Endometrium (tissue), 2 donors: ENCODE measurements around the gene GABRG3.

Experiments used
- FAIRE-seq: peaks from 2 replicates; lab custom pipeline; 2012; peaks lifted over from hg19 to GRCh38; lab: Jason Lieb, UNC
- donor health status: control.
- donor health status: control.

Gene GABRG3

DNA sequence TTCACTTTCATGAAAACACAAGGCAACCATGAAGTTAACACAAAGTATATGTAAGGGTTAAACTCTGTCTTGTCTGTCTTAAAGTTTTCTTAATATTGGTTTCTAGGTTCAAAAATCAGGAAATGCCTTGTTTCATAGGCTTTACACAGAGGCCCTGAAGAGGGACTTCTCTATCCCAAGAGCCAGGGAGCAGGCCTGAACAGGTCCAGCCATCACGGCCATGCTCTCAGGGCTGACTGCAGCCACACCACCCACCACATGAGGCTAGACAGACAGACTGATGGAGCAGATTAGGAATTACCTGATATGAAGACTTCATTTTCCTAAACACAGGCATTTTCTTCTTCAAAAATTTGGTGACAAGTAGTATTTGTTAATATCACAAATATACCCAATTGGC is 502.9 kb downstream of the GABRG3 start:
- no peak for FAIRE-seq

DNA sequence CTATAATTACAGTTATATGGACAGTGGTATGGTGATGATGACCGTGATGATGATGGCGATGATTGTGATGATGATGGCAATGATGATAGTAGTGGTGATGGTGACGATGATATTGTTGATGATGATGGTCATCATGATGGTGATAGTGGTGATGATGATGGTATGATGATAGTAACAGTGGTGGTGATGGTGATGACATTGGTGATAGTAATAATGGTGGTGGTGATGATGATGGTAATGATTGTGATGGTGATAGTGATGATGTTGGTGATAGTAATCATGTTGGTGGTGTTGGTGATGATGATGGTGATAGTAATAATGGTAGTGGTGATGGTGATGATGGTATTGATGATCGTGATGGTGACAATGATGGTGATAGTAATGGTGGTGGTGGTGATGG is 504.4 kb downstream of the GABRG3 start:
- no peak for FAIRE-seq

DNA sequence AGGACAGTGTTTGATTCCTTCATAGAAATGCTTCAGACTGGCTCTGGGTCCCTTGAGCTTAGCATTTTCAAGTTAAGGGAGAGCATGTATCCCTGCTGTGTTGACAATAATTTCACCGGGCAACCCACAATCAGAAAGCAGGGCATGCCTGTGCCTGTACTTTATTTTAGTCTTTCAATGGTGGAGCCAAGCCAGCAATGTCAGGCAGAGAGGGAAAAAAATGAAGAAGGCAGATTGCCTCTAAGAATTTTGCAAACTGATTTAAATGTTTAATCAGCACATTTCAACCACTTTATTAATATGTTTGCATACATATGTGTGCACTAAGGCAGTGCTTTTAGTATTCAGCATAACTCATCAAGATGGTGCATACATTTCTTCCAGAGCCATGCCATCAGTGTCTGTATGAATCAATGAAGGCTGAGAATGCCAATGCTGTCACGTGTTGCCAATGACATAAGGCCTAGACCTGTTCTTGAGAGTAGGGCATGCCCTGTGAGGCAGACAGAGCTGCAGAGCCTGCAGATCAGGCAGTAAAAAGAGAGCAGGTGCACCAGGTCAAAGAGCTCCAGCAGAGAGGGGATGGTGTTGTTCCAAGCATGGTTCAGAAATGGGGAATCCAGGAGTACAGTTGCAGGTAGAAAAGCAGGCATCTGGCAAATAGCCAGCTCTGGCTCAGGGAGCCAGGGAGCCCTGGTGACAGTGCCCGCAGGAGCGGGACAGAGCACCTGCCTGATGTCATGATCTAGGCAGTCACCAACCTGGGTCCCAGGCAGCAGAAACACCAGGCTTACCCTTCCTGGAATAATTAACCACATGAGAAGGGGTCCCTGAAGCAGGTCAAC is 508.5 kb downstream of the GABRG3 start:
- no peak for FAIRE-seq

DNA sequence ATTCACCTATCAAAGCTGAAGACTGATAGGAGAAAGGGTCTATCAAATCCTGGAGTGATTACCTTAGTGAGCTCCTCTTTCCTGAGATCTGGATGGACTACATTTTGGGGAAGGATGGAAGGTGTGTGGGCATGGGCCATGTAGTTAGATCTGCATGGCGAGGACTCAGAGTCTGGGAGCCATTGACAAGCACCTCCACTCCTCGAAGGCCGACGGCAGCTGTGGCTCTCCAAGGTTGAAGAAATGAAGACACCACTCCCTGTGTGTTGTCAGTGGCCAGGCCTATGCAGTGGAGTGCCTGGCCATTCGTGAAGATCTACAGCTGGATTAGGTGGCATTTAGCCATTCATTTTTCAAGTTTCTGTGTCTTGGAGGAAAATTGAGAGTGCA is 509.2 kb downstream of the GABRG3 start:
- FAIRE-seq = no peak

DNA sequence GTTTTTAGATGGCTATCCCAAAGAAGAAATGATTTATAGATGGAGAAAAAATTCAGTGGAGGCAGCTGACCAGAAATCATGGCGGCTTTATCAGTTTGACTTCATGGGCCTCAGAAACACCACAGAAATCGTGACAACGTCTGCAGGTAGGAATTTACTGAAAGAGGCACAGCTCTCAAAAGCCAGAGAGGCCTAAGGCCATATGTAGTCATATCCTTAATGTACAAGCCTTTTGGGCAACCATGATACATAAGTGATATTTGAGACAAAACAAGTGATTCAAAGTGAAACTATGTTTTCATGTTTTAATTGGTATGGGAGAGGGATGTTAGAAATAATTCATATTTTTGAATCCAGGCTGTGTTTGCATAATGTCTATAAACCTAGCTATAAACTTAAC is 509.7 kb downstream of the GABRG3 start:
- FAIRE-seq = no peak

DNA sequence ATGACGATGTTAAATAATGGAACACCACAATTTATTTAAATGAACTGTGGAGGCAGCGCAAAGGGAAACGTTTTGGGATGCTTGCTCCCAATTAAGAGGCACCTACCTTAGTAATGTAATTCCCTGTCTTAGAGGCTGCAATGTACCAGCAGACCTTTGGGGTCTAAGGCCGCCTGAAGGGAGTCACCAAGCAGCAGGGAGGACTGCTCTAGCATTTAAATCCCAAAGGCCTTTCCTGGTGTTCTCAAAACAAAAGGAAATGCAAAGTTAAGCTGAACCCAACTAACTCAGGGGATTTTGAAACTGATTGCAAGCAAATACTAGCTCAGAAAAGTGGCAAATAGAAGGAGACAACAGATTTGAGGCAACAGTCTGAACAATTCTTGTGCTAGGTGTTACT is 510.8 kb downstream of the GABRG3 start:
- FAIRE-seq = no peak

DNA sequence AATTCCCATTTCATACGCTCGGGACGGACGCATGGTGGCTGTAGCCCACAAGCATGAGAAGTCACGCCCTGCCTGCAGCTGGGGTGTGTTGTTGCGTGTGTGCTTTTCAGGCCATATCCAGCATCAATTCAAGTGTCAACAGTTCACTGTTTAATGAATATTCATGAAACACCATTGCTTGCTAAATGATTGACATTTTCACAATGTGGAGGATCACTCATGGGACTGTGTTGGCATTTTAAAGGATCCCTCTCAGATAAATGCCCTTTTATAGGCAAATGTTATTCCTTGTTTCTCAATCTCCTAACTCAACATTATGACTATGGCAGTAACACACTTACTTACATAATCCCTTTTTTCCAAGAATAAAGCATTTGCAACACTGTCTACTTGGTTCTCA is 511.3 kb downstream of the GABRG3 start:
- FAIRE-seq = no peak

DNA sequence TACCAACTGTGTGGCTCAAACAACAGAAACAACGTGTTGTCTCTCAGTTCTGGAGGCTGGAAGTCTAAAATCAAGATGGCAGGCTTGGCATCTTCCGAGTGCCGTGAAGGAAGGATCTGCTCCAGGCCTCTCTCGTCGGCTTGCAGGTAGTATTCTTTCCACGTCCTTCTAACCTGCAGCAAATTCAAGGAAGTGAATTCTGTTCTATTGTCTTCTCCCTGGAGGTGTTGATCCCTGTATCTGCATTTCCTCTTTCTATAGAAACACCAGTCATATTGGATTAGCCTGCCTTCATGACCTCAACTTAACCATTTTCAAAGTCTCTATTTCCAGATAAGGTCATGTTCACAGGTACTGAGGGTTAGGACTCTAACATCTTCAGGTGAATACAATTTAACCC is 512.1 kb downstream of the GABRG3 start:
- no peak for FAIRE-seq

DNA sequence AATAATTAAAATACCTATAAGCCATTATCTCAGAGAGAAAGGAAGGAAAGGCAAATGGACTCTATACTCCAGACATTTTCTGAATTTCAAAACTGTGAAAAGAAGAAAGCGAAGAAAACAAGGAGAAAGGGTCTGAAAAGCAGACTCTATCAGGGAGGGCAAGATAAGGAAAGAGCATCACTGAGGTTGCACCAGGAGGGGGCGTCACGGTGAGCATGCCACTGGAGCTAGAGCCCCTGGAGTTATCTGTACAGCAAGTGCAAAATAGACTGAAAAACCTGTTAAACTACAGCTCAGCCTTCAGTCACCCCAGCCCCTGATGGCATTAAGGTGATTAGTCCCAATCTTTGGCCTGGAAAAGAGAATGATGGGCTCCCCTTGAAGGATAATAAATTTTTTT is 514.3 kb downstream of the GABRG3 start:
- no peak for FAIRE-seq

DNA sequence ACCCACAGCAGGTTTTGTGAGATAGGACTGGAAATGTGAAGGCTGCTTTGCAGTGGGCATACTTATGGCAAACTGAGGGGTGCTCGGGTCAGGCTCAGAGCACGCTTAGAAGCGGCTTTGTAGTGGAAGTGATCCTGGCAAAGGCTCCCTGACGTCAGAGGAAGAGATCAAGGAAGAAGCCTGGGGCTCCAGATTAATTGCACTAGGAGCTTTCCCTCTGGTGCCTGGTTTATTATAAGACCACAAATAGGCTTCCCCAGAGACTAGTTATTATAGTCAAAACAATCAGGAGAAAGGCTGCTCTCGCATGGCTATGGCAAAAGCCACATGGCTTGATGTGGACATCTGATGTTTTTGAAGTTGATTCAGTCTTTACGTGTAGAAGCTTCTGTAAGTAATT is 515.1 kb downstream of the GABRG3 start:
- FAIRE-seq = no peak

DNA sequence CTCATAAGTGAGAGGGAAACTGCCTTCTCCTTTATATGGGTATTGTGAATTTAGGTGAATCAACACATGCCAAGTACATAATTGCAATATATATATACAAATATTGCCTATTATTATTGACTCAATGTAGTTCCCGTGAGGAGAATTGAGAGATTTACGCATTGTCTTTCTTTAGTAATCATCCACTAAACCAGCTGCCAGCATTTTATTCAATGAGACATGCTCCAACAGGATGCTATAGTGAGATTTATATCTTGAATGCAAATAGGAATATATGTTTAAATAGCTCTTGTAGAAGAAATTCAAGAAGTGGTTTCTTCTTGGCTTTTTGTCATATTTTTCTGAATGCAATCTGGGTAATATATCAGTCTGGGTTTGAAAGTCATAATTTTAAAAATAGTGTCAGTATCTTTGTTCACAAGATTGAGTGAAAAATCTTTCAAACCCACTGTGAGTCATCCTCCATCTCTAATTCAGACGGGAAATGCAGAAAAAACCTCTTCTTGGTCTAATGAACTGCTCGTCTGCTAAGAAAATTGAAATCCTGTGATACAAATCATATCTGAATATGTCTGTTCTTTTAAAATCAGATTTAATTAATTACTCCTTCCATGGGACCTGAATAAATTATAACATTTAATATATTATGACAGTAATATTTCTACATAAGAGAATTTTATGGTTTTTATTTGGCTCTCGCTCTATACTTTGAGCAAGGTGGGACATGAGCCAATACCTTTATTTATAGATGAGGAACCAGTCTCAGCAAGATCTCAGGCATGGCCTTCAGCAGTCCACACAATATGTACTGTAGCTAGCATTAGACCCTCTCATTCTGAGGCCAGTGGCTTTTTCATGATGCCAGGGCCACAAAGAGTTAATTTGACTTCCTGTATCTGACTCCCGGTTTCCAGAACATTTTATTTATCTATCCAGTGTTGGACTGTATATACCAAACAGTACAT is 516.0 kb downstream of the GABRG3 start:
- no peak for FAIRE-seq

DNA sequence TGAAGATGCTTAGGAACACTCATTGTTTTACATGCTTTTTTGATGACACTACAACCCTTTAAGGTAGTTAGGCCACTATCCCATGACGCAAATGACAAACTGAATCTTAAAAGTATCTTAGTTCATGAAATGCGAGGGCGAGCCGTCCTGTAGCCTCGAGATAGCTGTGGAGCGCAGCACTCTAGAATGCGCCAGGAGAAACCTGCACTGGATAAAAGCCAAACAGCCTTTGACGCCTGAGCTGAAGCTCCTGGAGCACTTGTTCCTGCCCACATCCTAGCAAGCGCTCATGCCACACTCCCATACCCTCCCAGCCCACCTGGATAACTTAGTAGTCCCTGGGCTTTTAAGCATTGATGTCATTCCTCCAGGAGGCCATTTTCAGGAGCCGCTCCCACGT is 516.9 kb downstream of the GABRG3 start:
- FAIRE-seq = no peak

DNA sequence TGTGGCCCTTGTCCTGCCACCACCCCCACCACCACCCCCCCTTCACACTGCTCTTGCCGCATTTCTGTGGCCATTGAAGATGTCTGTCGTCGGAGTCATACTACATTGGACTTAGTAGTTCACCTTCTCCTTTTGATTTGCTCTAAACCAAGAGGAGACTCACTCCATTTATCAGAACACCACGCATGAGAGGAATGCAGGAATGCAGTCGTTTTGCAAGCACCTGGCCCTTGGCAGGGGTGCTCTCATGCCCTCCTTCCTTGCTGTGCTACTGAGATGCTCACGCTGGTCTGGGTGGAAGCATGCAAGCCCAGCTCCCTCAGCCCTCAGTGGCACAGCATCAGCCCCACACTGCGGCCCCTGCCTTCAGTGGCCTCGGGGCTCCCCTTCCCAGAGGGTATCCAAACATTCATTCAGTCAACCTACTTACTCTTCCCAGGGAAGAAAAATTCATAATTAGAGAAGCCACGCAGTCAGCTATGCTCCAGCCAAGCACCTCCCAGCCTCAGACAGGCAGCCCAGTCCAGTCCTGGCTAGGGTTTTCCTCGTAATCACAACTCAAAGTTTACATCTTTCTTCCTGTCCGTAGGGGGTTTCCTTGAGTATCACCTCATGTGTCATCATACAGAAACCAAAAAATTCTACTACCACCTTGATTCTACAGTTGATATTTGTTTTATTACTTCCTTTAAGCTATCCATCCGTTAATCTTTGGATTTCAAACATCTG is 520.0 kb downstream of the GABRG3 start:
- no peak for FAIRE-seq

DNA sequence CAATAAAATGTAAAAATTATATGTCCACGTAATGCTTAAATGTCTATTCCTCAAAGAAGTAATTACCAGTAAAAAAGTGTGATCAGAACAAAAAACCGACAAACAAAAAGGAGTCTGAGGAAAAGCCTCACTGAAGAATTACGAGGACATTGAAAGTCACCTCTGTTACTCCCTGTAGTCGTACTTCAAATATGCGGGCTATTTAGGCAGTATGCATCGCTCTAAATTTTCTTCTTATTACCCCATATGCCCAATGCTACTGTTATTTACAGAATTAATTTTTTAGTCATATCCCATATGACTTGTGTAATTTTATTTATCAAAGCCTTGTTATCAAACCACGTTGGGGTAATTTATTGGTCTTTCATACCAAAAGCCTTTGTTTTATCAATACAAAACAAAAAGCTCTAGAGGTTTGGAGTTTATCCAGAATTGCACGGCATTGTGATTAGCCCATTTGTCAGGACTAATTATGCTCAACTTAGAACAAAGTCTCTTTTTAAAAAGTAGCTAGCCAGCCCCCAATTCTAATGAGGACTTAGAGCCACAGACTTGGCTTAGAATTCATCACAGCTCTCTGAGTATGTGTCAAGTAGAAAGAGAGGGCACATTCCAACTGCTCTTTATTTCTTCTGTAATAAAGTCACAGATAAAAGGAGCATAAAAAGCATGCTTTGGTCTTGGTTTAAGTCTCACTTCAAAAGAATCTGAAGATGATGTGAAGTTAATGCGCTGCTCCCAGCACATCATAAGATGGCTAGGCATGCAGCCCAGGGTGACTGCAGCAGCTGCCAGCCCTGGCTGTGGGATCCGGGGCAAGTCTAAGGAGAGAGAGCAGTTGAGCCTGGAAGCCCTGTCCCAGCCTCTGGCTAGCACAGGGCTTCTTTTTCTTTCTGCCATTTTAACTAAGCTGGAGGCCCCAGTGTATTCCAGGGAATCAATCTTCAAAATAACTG is 521.0 kb downstream of the GABRG3 start:
- peak; percentile 79 for FAIRE-seq

DNA sequence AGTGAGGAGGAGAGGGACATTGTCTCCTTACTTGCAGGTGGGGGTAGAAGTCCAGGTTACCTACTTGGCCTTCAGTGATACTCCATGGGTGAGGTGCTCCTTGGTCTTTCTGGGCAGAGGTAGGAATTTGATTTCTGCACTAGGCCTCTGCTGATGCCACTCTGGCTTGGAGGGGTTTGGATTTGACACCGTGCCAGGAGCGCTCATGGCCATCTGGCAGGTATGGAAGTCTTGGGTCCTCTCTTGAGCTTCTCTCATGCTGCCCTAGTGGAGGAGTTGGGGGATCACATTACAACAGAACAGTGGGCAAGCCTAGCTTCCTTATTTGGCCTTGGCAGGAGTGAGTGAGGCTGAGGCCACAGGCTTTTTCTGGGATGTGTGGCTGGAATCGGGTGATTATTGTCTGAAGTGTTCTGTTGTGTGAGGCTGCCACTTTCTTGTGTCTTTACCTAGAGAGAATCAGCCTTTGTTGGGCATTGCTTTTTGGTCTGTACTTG is 525.0 kb downstream of the GABRG3 start:
- no peak for FAIRE-seq

DNA sequence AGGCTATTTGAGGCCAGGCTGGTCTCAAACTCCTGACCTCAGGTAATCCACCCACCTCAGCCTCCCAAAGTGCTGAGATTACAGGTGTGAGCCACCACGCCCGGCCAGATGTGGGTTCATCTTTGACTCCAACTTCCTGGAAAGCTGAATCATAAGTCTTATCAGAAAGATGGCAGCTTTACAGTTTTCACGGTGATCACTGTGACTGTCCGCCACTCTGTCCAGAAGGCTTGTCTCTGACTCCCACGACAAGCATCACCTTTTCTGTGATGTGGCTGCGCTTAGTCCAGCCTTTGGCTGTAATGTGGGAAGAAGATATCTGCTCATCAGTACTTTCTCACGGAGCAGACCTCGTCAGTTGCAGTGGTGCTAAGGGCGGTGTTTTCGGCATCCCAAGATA is 527.7 kb downstream of the GABRG3 start:
- FAIRE-seq = no peak

DNA sequence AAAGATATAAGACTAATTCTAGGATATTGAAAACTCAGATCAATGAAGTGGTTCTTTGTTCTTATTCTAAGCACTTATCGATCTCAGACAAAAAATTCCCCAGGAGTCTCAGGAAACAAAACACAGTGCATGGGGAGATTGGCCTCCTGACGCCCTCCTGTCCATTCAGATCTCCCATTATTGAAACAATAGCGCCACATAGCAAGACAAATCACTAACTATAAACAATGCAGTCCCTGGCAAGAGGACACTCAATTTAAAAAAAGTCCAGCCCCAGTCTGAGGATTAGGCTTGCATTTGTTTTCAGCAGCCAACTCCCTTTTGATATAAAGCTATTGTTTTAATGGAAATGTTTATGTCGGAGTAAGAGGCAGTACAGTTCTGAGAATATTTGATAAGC is 528.2 kb downstream of the GABRG3 start:
- FAIRE-seq = no peak

DNA sequence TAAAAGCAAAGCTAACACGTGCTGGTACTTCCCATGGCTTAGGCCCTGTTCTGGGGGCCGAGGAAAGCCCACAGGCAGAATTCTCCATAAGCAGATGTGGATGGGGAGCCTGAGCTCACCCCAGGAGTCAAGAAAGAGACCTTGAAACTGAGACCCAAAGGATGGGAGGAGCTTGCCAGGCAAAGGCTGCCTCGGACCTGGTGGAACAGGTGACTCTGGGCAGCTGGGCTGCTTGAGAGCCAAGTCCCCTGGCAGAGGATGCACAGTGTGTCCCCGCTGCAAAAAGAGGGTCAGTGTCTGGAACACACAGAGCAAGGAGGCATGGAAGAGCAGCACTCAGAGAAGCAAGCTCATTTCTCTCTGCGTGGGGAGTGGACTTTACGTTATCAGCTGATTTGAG is 528.7 kb downstream of the GABRG3 start:
- no peak for FAIRE-seq

DNA sequence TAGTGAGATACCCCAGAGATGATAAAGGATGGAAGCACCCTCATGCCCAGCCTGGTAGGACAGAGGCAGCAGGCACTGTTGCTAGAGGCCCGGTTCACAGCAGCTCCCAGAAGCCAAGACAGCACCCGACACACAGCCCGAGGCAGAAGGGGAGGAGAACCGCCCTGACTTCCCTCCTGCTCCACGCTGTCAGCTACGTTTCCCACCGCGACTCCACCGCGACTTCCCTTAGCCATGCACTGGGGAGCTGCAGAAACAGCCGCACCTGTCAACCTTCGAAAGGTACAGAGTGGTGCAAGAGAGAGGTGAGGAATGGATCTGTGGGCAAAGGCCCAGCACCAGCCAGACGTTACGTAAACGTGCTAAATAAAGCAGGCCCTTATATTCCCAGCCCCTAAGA is 529.2 kb downstream of the GABRG3 start:
- no peak for FAIRE-seq

DNA sequence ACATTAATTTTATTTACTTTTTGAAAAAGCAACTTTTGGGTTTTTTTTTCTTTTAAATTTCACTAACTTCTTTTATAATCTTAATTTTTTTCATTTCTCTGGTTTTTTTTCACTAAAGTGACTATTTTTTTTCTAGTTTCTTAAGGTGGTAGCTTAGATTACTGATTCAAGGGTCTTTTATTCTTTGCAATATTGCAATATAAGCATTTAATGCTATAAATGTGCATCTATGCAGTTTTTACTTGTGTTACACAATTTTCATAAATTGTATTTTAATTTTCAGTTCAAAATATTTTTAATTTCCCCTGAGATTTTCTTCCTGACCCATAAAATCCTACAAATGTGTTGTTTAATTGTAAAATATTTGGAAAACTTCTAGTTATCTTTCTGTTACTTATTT is 535.8 kb downstream of the GABRG3 start:
- FAIRE-seq = no peak

DNA sequence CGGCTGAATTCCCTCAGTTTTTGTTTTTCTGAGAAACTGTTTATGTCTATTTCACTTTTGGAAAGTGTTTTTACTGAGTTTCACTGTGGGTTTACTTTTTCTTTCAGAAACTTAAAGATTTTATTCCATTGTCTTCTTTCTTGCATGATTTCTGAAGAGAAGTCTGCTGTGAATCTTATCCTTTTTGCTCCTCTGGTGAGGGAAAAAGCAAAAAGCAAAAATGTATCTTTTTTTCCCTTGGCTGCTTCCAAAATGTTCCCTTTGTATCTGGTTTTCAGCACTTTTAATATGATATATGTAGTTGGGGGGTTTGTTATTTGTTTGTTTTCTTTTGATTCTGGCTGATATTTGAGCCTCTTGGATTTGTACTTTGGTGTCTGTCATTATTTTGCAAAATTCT is 538.0 kb downstream of the GABRG3 start:
- FAIRE-seq = no peak
